ENCODE measurements around the gene GNE. TPM values are rescaled to one million over a fixed set of nuclear protein-coding genes. Genes with fewer than 3 reads are reported as not detected.

Gene GNE
- total RNA-seq, 1 experiment from 2014 or later: 20.6 TPM

DNA sequence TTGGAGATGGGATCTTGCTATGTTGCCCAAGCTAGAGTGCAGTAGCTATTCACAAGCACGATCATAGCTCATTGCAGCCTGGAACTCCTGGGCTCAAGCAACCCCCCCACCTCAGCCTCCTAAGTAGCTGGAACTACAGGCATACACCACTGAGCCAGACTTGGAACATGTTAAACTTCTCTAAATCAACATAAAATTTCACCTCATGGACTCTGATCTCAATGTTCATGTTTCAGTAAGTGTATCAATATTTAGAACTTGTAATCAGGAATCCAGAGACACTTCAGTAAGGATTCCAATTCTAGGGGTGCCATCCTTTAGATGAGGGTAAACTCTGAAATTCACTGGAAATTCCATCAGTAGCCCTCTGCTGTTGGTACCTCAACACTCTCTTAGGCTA is 6.8 kb downstream of the GNE start:
- no TSS peak for BruUV-seq (replicated peaks)
- Histone ChIP-seq H3K4me3 (ENCODE audit: low read depth, low read length, poor library complexity, severe bottlenecking) (no peak overlapping the region), H3K9me3 (ENCODE audit: low read depth, low read length, poor library complexity, severe bottlenecking) (no peaks in the 10 kb centered on the region), H3K27ac (ENCODE audit: low read depth, low read length, poor library complexity, severe bottlenecking) (no peak overlapping the region), H3K36me3 (ENCODE audit: insufficient read depth, low read length, poor library complexity, severe bottlenecking) (peaks cover 6% of the 10 kb centered on the region), H3K4me1 (ENCODE audit: insufficient read depth, low read length, poor library complexity, severe bottlenecking) (no peaks in the 10 kb centered on the region), H3K27me3 (replicated peaks; ENCODE audit: insufficient read depth, low read depth, low read length, poor library complexity) (no peaks in the 10 kb centered on the region)
- no peak for DNase-seq (ENCODE audit: low spot score)
- CTCF ChIA-PET: no interaction called here
- POLR2A ChIA-PET (ENCODE audit: low non-redundant PET): interaction anchor here (0.7 kb wide), 1 partner anchor 30 kb away, joined by 7 read pairs; no protein-coding TSS in a partner anchor
- TF ChIP-seq EZH2 (IDR thresholded peaks at IDR 0.05; ENCODE audit: borderline replicate concordance, low read depth, low read length, poor library complexity, severe bottlenecking): no peak
- TF ChIP-seq, protein P1, sequence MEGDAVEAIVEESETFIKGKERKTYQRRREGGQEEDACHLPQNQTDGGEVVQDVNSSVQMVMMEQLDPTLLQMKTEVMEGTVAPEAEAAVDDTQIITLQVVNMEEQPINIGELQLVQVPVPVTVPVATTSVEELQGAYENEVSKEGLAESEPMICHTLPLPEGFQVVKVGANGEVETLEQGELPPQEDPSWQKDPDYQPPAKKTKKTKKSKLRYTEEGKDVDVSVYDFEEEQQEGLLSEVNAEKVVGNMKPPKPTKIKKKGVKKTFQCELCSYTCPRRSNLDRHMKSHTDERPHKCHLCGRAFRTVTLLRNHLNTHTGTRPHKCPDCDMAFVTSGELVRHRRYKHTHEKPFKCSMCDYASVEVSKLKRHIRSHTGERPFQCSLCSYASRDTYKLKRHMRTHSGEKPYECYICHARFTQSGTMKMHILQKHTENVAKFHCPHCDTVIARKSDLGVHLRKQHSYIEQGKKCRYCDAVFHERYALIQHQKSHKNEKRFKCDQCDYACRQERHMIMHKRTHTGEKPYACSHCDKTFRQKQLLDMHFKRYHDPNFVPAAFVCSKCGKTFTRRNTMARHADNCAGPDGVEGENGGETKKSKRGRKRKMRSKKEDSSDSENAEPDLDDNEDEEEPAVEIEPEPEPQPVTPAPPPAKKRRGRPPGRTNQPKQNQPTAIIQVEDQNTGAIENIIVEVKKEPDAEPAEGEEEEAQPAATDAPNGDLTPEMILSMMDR (conservative IDR thresholded peaks at IDR 0.05; ENCODE audit: low read depth, low read length): no peak
- intact Hi-C loops (cut with micrococcal nuclease; ENCODE audit: unreplicated experiment): no loop called here

DNA sequence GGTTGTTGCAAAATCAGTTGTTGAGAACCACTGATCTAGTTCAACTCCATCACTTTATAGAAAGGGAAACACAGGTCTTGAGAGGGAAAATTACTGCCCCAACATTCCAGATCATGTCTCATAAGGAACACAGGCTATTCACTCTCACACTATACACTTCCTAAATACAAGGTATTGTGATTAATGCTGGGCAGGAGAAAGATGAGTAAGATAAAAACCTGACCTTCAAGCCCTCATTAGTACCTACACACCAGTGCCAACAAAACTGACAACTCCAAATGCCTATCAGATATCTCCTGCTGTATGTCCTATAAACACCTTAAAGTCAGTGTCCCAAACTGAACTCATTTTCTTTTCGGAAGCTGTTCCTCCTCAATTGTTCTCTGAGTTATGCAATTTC is 8.2 kb downstream of the GNE start:
- Histone ChIP-seq H3K4me3 (ENCODE audit: low read depth, low read length, poor library complexity, severe bottlenecking) (no peak overlapping the region), H3K4me1 (ENCODE audit: insufficient read depth, low read length, poor library complexity, severe bottlenecking) (no peaks in the 10 kb centered on the region), H3K9me3 (ENCODE audit: low read depth, low read length, poor library complexity, severe bottlenecking) (no peaks in the 10 kb centered on the region), H3K27me3 (replicated peaks; ENCODE audit: insufficient read depth, low read depth, low read length, poor library complexity) (no peaks in the 10 kb centered on the region), H3K27ac (ENCODE audit: low read depth, low read length, poor library complexity, severe bottlenecking) (no peak overlapping the region), H3K36me3 (ENCODE audit: insufficient read depth, low read length, poor library complexity, severe bottlenecking) (peaks cover 19% of the 10 kb centered on the region)
- intact Hi-C loops (cut with micrococcal nuclease; ENCODE audit: unreplicated experiment): no loop called here
- TF ChIP-seq, protein P1 (conservative IDR thresholded peaks at IDR 0.05; ENCODE audit: low read depth, low read length): no peak
- TF ChIP-seq EZH2 (IDR thresholded peaks at IDR 0.05; ENCODE audit: borderline replicate concordance, low read depth, low read length, poor library complexity, severe bottlenecking): no peak
- ChIA-PET POLR2A (ENCODE audit: low non-redundant PET) (no interaction called here), CTCF (no interaction called here)
- DNase-seq (ENCODE audit: low spot score): no peak
- no TSS peak for BruUV-seq (replicated peaks)

DNA sequence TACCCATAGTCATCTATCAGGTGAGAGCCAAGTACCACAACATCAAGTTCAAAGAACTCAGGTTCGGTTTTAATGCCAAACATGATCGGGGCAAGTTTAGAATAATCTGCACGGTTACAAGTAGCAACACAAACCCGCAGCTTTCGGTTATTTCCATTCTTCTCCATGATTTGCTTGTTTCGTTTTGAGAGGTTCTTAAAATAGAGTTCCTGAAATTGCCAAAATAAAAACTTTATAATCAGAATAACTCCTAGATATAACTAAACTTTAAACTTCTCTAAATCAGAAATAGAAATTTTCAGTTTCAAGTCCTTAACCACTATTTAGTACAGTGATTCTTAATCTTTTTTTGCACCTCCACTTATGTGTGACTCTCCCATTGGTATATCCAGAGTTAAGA is 9.1 kb downstream of the GNE start:
- Histone ChIP-seq H3K4me1 (ENCODE audit: insufficient read depth, low read length, poor library complexity, severe bottlenecking) (no peaks in the 10 kb centered on the region), H3K36me3 (ENCODE audit: insufficient read depth, low read length, poor library complexity, severe bottlenecking) (peaks cover 24% of the 10 kb centered on the region), H3K27me3 (replicated peaks; ENCODE audit: insufficient read depth, low read depth, low read length, poor library complexity) (no peaks in the 10 kb centered on the region), H3K9me3 (ENCODE audit: low read depth, low read length, poor library complexity, severe bottlenecking) (no peaks in the 10 kb centered on the region), H3K27ac (ENCODE audit: low read depth, low read length, poor library complexity, severe bottlenecking) (no peak overlapping the region), H3K4me3 (ENCODE audit: low read depth, low read length, poor library complexity, severe bottlenecking) (no peak overlapping the region)
- intact Hi-C loops (cut with micrococcal nuclease; ENCODE audit: unreplicated experiment): no loop called here
- DNase-seq (ENCODE audit: low spot score): no peak
- ChIA-PET POLR2A (ENCODE audit: low non-redundant PET) (no interaction called here), CTCF (no interaction called here)
- TF ChIP-seq, protein P1 (conservative IDR thresholded peaks at IDR 0.05; ENCODE audit: low read depth, low read length): no peak
- TF ChIP-seq EZH2 (IDR thresholded peaks at IDR 0.05; ENCODE audit: borderline replicate concordance, low read depth, low read length, poor library complexity, severe bottlenecking): no peak
- BruUV-seq (replicated peaks): no TSS peak

Measured in A673 (cell line).